IPS-18c (cell line): Measurements from ENCODE around the gene COL19A1.
"Not testable (repeated sequence)": the region's sequence is repeated elsewhere in the genome, so short reads cannot be mapped to it uniquely, and the experiment has no call there.

ENCODE experiments used
- H3K4me3 ChIP-seq: 2 replicates; pipeline ENCODE4 v1.7.0; 2013; ENCODE audit warnings: low read depth, mild to moderate bottlenecking, low read length, moderate library complexity; ENCODE audit not compliant: insufficient read depth
- H3K9me3 ChIP-seq: one replicate; pipeline ENCODE4 v1.6.1; 2013; ENCODE audit warnings: mild to moderate bottlenecking, low read length, moderate library complexity; ENCODE audit not compliant: control insufficient read depth, insufficient read depth

COL19A1 gene

DNA sequence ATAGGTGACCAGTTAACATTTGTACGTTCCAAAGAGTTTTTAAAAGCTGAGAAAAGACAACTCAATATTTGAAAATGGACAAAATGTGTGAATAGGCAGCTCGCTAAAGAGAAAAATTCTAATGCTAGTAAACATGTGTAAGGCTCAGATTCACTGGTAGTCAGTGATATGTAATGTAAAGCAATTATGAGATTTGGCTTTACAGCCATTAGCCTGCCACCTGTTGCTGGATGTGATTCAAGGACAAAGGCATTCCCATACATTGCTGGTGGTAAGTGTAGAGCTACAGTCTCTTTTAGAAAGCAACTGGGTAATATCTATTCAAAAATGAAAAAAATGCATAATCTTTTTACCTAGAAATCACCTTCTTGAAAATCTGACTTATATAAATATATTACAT lies 114.3 kb downstream of the COL19A1 start:
- H3K4me3 ChIP-seq: no peak overlapping the region
- no peaks in the 10 kb centered on the region for H3K9me3 ChIP-seq

DNA sequence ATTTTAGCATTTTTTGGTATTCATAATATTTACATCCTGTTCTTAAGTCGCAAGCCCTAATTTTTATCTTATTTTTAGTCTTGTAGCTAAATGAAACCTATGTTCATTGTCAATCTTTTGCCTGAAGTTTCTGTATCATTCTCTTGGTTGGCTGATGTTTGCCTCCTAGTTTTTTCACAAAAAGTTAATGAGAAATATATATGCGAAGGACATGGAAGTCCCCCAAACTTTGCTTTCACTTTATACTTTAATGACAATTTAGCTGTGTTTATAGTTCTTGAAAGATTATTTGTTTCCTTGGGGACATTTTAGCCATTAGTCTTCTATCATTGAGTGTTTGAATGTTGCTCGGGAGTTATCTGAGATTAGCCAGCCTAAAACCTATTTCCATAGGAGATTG lies 118.2 kb downstream of the COL19A1 start:
- no peak overlapping the region for H3K4me3 ChIP-seq

DNA sequence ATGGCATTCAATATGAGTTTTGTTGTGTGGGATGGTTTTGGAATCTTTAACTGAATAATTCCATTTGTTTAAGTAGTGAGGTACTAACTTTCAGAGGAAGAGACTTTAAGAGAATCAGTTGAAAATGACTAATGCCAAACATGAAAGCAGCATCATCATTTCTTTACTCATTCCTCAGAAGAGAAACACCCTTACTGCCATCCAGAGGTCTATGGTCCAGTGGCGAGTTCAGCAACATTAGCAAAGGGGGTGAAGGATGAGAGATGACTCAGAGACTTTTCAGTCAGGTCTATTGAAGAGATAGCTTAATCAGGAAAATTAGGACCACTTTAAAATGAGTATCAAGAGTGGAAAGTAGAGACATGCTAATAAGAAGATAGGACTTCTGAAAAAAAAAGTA lies 118.8 kb downstream of the COL19A1 start:
- Histone ChIP-seq H3K4me3 (no peak overlapping the region), H3K9me3 (no peaks in the 10 kb centered on the region)

More for the DNA sequence above, 118.2 kb downstream of the COL19A1 start:
- H3K9me3 ChIP-seq: no peaks in the 10 kb centered on the region

DNA sequence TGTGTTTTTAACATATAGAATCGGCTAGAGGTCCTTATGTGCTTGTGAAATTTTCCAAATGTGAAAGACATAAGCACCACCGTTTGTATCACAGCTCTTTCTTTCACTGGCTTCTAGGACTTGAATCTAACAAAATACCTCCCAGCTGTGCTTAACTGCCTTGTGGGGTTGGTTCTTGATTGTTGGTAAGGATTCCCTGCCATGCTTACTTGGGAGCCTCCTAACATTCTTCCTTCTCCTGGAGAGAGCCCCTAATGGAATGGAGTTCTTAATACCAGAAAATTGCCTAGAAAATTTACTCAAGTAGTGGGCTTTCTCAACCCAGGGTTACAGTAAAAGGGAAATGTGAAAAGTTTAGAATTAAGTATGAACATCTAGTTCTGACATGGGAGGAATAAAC lies 121.2 kb downstream of the COL19A1 start:
- Histone ChIP-seq H3K4me3 (no peak overlapping the region), H3K9me3 (no peaks in the 10 kb centered on the region)

DNA sequence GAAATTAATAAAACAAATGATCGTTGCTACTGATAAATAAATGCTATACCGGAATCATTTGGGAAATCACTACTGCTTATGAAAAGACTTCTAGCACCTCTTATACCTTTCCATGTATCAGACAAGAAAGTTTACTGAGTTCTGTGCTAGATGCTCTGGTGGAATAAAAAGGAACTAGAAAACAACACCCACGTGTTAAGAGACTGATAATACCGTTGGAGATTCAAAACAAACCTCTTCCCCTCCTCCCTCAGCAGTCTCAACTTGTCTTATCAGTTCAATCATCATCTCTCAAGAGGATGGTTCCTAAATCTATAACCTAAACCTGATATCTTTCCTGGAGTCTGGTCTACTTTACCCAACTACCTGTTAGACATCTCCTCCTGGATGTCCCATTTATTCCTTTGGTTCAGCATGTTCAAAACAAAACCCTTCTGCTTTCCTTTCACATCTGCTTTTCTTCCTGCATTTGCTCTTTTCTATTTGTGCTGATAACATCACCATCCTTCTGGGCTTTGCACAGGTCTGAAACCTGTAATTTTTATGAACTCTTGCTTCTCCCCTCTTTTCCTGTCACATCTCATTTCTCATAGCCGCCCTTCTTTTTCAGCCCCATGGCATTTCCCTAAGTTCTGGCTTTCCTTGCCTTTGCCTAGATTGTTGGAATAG lies 122.2 kb downstream of the COL19A1 start:
- no peak overlapping the region for H3K4me3 ChIP-seq
- no peaks in the 10 kb centered on the region for H3K9me3 ChIP-seq

DNA sequence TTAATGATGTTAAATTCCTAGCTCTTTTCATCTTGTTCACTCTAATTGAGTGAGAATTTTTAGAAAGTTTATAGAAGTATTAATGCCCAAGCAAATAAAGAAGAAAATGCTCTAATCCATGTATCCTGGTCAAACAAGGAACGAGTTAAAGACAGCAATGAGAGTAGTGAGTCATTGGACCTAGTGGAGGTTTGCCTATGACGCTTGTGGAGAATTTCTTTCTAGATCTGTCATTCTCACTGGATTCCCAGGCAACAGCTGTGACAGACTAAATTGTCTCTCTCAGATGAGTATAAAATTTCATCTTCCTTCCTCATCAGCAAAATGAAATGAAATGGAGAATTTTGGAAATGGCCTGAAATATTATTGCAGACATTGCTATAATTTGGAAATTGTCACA lies 127.9 kb downstream of the COL19A1 start:
- H3K9me3 ChIP-seq: no peaks in the 10 kb centered on the region
- no peak overlapping the region for H3K4me3 ChIP-seq

DNA sequence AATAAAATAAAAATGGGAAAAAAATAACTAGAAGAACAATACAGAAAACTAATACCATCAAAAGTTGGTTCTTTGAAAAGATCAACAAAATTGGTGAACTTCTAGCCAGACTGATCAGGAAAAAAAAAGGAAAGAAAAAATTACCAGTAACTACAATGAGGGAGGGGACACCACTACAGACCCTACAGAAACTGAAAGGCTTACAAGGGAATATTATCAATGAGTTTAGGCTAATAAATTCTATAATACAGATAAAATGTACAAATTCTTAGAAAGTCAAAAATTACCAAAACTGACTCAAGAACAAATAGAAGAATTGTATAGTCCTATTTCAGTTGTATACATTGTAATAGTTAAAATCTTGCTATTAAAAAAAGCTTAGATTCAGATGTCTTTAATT lies 141.8 kb downstream of the COL19A1 start:
- H3K9me3 ChIP-seq: no peaks in the 10 kb centered on the region
- H3K4me3 ChIP-seq: no peak overlapping the region

DNA sequence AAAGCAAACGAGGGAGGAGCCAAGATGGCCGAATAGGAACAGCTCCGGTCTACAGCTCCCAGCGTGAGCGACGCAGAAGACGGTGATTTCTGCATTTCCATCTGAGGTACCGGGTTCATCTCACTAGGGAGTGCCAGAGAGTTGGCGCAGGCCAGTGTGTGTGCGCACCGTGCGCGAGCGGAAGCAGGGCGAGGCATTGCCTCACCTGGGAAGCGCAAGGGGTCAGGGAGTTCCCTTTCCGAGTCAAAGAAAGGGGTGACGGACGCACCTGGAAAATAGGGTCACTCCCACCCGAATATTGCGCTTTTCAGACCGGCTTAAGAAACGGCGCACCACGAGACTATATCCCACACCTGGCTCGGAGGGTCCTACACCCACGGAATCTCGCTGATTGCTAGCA lies 144.0 kb downstream of the COL19A1 start:
- not testable (repeated sequence) for H3K4me3 ChIP-seq, H3K9me3 ChIP-seq

DNA sequence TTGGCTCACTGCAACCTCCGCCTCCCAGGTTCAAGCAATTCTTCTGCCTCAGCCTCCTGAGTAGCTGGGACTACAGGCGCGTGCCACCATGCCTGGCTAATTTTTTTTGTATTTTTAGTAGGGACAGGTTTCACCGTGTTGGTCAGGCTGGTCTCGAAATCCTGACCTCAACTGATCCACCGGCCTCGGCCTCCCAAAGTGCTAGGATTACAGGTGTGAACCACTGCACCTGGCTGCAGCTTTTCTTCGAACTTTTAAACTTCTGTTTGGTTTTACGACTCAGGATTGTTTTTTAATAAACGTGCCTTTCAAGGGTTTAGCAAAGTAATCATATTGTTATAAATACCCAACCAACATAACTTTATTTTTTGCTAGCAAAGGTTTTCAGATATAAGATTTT lies 156.8 kb downstream of the COL19A1 start:
- H3K4me3 ChIP-seq, H3K9me3 ChIP-seq: not testable (repeated sequence)

DNA sequence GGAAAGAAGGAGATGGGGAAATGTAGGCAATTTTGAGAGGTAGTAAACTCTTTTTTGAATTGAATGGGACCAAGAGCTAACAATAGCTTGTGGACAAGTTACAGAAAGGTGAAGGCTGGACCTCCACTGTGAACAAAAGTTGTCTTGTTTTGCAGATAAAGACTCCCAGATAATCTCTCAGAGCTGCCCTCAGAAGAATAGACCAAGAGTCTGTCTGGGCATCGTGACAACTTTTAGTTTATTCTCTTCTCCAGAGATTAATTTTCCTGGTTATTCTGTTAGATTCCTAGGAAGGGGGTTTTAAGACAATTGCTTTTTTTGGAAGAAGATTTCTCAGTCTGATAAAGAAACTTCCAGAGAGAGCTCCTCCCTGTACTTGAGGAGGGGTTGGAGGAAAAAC lies 161.9 kb downstream of the COL19A1 start:
- Histone ChIP-seq H3K9me3 (no peaks in the 10 kb centered on the region), H3K4me3 (no peak overlapping the region)

DNA sequence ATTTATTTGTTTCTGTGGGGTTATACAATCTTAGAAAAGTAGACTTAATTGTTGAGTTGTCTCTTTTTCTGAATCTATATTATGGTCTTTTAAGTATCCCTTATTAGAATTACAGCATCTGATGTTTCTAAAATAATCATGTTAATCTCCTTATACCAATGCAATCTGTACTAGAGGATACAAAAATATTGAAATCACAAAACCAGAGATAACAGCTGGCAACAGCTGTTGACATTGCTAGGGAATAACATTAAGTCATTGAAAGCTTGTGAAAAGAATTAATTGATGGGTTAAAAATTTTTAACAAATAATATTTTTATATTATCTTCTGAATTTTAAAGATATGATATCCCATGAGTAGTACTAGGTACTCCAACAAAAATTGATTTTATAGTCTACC lies 162.6 kb downstream of the COL19A1 start:
- no peaks in the 10 kb centered on the region for H3K9me3 ChIP-seq
- no peak overlapping the region for H3K4me3 ChIP-seq

DNA sequence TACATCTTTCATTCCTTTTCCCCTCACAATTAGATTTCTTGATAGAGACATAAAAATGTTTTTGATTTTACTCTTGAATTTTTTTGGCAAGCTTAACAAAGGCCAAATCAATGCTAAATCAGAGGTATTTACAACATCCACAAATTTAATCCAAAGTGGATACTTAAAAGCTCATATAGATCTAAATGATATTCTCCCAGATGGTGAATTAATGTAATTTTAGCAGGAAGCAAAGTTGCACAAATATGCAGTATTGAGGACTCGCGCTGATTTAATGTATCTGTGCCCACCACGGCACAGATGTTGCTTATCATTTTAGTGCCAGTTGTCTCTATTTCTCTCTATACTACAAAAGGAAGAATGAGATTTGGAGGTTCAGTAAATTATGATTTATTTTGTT lies 167.4 kb downstream of the COL19A1 start:
- Histone ChIP-seq H3K9me3 (no peaks in the 10 kb centered on the region), H3K4me3 (no peak overlapping the region)

DNA sequence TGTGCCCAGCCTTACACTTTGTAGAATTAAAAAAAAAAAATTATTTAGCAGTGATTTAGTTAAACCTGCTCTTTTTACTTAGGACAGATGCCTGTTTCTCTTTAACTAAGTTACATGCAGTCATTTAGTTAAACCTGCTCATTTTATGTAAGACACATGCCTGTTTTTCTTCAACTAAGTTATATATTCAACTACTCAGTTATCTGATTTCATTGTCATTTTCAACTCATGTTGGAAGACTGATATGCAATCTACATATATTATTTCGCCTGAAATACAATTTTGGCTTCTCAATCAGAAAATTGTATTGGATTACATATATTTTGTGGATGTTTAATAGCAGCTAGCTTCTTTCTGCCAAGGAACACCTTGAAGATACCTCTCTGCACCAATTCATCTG lies 171.1 kb downstream of the COL19A1 start:
- Histone ChIP-seq H3K9me3 (no peaks in the 10 kb centered on the region), H3K4me3 (no peak overlapping the region)

DNA sequence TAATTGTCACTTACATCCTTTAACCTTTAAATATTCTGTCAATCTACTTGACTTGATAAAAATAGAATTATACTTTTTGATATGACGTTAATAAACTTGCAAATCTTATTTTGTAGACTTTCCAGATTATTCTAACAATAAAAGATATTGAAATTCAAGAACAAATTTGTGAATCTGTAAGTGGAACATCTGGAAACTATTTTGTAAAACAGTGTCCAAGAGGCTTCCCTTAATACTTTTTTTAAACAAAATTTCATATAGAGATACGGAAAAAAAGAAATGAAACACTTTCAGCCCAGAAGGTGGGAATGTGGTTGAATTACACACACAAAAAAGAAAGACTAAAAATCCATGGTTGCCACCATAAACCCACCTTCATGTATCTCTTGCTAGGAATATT lies 174.4 kb downstream of the COL19A1 start:
- H3K9me3 ChIP-seq: no peaks in the 10 kb centered on the region
- no peak overlapping the region for H3K4me3 ChIP-seq

DNA sequence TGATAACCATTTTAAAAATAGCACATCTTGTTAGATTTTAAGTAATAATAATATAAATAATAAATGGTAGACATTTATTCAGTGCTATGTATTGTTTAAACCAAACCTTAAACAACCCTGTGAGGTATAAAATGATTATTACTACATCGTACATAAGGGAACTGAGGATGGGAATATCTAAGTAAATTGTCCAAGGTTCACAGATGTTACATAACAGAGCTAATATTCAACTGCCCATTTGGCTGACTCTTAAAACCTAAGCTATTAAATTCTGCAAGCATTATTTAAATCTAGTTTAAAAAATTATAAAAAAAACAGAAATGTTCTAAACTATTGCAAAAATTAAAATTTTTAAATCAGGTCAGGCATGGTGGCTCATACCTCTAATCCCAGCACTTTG lies 175.1 kb downstream of the COL19A1 start:
- no peak overlapping the region for H3K4me3 ChIP-seq
- no peaks in the 10 kb centered on the region for H3K9me3 ChIP-seq

DNA sequence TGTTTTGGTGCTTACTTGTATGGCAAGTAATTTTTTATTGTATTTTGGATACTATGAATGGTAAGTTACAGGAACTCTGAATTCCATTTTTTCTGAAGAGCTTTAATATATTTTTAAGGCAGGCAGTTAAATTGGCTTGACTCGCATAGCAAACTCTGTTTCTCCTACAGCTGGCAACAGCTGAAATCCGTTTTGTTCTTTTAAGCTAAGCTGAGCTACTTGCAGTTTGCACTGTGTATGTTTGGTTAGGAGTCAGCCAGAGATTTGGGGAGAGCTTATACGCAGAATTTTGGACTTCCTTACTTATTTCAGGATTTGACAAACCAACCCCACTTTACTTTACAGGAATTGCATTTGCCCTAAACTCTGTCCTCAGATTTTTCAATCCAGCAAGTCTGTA lies 179.1 kb downstream of the COL19A1 start:
- no peaks in the 10 kb centered on the region for H3K9me3 ChIP-seq
- H3K4me3 ChIP-seq: no peak overlapping the region

DNA sequence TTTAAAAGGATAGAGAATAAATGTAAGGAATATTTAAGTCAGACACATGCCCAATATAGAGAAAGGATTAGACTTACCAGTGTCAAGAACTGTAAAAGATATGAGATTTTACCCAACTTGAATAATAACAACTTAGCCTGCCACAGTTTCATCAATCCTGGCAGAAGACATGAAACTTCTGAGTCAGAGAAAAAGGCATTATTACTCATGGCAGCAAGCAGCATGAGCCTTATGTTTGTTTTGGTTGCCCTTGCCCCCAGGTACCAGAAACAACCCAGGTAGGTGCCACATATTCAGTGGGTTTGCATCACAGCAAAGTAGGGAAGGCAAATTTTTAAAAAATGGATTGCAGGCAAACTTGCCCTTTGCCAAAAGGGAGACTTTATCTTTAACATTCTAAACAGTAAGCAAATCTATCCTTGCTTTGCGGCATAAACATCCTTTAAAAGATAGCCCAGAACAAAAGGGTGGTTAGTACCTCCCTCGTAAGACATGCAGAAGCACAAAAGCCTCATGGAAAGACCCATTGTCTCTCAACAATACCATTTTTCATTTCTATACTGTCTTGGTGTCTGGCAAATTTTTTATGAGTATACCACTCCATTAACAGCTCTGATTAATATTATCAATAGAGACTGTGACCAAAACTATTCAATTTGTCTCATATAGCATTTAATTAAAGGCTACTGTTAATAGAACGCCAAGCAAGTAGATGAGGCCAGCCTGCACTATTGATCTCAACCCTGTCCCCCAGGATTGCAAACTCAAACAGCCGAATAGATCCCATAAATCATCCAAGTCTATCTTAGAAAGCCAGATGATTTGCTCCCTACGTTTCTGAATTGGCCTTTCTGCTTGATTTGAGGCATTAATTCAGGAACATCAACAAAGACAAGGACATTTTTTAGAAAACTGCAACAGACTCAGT lies 185.1 kb downstream of the COL19A1 start:
- Histone ChIP-seq H3K4me3 (no peak overlapping the region), H3K9me3 (no peaks in the 10 kb centered on the region)

DNA sequence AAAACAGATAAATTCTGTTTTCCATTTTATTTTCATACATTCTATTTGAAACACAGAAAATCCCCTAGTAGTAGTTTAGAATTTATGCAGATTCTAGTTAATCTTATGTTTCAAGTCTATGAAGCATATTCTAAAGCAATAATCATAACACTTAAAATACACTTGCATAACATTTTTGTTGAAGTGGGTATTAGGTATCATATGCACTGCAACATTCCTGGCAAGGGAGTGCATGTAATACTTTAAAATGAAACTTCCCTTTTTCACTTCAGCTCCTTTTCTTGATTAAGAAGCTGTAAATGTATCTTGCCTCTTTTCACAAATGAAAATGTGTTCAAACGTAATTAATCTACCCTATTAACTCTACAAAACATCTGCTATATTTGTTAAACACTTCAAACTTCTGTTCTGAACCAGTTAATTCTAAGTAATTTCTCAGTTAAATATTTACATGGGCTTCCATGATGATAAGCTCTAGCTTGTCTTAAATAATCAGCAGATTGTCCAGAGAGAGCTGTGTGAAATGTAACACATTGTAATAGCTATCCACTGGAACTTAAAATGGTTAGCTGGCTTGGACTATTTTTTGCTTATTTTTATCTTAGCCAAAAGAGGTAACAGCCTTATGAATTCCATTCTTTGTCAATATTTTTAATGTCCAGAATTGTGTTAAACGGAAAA lies 192.8 kb downstream of the COL19A1 start:
- no peak overlapping the region for H3K4me3 ChIP-seq
- no peaks in the 10 kb centered on the region for H3K9me3 ChIP-seq
